ENCODE data around the gene LTBP2. TPM values are rescaled to one million over a fixed set of nuclear protein-coding genes. Genes with fewer than 3 reads are reported as not detected.

Gene LTBP2
- total RNA-seq, 1 donor from 2014 or later: 0.94 TPM

DNA sequence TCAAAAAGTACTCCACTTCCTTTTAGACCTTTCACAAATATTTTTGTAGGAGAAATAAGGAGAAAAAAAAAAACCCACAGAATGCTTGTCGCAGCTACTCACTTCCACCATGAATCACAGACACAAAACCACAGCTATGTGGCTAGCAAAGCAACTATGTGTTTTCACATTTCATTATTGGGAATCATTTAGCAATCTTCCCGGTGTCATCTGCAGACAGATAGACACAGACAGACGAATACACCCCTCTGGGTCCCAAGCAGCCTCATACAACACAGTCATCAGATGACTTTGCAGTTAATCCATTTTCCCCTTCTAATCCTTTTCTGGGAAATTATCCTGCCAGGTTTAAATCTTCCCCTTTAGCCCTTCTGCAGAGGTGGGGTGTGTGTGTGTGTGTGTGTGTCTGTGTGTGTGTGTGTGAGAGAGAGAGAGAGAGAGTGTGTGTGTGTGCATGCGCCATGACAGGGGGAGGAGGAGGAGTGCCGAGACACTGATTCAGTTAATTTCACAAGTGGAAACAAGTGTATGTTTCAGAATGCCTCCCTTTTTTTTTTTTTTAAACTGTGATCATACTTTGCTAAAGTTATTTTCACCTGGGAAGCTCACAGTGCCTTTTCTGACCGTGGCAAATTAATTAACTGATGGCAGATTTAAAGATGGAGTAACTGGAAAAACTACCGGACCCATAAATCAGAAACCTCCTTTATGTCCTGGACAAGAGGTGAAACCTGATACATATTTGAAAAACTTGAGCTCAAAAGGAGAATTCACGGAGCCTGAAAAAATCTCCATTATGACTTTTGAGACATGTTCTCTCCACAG, 39.9 kb downstream of the LTBP2 start:
- DNase-seq: no peak

GRCh38 chr14:74571441-74571841, 40.6 kb downstream of the LTBP2 start:
- no peak for DNase-seq

DNA sequence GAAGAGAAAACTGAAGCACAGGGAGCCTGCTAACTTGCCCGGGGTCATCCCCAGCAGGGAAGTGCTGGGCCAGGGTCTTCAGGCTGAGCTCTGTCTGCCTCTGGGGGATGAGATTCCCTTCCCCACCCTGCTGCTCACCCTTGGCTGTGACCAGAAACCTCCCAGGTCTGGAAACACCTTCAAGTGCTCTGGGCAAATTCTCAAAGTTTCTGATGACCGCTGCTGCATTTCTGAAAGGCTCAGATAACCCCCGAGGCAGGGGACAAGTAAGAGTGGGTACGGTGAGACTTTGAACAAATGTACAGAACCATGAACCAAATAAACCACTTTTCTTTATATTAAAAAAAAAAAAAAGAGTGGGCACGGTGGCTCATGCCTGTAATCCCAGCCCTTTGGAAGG, 41.3 kb downstream of the LTBP2 start:
- no peak for DNase-seq

DNA sequence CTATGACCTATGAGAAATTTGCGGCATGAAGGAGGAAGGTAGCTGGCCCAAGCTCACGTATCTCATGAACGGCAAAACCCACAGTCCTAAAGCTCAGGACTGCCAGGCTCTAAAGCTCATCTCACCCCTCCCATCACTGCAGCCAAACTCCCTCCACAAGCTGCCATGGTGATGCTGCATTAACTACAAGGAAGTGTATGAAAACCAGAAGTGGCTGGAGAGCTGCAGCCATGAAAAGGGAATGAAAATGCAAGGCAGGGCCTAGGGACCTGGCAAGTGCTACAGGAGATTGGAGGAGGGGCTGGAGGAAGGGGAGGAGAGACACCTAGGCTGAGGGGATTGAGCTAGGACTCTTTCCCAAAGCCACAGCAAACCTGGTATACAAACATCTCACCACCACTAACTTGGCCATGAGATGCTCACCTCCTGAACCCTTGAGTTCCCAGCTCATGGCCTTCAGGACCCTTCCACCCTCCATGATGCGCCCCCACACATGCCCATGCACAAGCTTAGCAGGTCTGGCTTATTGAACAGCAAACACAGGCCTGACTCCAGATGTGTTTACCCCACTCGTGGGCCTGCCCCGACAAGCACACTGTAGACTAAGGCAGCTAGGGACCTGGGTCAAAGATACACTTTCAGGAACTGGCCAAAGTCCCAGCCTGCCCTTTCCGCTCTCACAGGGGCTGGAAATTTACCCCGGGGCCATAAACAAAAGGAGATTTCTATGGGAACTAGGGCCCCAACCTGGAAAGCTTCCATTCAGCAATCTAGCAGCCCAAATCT, 42.0 kb downstream of the LTBP2 start:
- no peak for DNase-seq

DNA sequence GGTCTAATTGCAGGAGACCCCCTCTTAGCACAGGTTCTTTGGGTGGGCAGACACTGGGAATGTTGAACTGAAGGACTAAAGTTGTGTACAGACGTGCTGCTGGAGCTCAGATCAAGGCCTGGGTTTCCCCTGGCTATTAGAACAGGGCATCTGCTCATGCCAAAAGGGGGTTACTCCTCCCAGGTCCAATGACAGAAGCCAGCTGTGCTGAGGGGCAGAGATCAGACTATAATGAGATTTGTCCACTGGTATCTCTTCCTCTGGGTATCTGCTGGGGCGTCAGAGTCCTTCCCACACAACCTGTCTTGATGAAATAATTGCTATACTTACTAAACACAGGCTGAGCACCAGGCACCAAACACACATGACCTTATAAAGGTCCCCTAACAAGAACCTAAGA, 42.6 kb downstream of the LTBP2 start:
- no peak for DNase-seq

DNA sequence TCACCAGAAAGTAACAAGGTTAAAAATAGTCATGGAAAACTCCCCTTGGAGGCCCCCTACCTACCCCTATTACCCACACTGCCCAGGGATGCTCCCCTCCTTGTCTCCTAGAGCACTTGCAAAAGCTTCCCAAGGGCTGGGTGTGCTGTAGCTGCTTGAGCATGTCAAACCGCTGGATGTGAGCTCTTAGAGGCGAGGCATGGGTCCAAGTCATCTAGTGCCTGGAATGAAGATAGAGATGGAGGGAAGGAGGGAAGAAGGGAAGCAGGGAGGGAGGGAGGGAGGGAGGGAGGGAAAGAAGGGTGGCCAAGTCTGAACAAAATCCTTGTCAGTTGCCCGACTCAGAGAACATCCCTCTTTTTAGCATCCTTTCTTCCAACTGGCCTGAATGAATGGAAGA, 43.1 kb downstream of the LTBP2 start:
- no peak for DNase-seq

GRCh38 chr14:74568380-74568649, 43.7 kb downstream of the LTBP2 start:
- no peak for DNase-seq

- no peak for DNase-seq
These were observed 44.2 kb downstream of the LTBP2 start for GRCh38 chr14:74567646-74568379.

DNA sequence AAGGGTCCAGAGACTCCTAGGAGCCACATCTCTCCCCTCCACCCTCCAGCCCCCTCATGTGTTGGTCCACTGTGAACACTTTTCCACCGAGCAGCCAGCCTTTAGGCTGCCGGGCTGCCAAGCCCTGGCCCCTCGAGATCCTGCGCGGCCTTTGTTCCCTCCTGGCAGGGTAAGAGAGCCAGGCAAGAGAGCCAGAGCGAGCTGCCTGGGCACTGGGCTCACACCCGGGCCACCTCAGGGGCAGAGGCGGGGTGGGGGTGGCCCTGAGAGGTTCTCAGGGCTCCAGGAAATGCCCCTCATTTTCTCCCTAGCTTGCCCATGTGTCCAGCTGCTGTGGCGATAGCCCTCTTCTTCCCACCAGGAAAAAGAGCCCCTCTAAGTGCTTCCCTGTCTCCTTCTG, 44.8 kb downstream of the LTBP2 start:
- DNase-seq: no peak

DNA sequence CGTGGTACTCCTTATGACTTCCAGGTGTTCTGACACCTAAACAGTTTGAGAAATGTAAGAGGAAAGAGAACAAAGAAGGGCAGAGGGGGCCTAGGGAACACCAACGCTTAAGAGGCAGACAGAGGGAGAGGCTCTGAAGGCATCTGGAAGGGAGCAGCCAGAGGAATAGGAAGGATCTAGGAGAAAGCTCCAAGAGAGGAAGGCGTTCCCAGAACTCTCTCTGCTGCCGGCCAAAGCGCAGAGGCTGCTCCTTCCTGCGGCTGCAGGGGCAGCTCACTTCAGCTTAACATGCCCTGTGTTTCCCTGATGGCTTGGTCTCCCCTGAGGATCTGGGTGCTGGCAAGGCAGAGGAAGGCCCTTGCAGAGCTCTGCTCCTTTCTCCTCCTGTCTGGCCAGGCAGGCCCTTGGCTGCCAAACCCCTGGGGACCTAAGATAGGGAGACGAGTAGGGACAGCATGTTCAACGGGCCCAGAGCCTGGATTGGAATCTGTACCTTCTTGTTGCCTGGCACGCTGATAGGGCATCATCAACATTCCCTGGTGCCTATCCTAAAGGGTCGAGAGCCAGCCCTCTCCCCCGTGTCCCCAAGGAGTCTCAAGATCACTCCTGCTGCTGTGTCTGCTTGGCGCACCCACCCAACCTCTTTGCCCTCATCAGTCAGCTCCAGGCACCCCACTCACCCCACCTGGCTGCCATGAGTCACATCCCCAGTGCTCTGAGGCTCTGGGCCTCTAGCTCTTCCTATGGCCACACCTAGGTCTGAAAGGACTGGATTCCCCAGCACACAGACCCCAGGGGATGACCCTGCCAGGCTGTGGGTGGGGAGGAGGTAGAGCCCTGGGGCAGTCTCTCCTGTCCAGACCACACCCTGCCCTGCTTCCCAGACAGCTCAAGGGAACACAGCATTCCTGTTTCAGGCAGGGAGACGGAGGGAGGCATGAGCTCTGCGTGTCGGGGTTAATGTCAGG, 45.6 kb downstream of the LTBP2 start:
- DNase-seq: no peak

DNA sequence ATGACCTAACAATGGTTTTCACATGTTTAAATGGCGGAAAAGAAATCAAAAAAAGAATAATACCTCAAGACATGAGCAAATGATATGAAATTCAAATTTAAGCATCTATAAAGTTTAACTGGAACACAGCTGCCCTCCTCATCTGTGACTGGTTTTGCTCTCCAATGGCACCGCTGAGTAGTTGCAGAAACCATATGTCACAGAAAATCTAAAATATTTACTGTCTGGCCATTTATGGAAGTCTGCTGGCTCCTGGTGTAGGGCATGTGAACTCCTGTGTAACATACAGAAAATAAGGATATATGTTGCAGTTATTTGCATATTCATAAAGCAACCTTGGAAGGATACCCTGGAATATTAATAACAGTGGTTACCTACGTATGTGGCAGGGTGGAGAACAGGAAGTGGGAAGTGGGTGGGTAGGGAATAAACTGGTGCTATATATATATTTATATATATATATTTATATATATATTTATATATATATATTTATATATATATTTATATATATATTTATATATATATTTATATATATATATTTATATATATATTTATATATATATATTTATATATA, 48.4 kb downstream of the LTBP2 start:
- no peak for DNase-seq

DNA sequence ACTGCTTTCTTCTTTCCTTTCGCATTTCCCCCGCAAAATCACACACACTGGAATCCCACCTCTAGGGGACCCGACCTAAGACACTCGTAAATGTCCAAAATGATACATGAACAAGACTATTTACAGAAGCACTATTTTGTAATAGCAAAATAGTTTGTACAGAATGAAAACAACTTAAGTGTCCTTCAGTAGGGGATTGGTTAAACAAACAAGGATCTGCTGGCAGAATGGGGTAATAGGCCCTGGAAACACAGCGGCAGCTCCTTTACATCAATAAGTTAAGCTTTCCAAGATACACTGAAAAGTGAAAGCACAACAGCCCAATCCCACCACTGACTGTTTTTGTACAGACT, 48.8 kb downstream of the LTBP2 start:
- DNase-seq: no peak

DNA sequence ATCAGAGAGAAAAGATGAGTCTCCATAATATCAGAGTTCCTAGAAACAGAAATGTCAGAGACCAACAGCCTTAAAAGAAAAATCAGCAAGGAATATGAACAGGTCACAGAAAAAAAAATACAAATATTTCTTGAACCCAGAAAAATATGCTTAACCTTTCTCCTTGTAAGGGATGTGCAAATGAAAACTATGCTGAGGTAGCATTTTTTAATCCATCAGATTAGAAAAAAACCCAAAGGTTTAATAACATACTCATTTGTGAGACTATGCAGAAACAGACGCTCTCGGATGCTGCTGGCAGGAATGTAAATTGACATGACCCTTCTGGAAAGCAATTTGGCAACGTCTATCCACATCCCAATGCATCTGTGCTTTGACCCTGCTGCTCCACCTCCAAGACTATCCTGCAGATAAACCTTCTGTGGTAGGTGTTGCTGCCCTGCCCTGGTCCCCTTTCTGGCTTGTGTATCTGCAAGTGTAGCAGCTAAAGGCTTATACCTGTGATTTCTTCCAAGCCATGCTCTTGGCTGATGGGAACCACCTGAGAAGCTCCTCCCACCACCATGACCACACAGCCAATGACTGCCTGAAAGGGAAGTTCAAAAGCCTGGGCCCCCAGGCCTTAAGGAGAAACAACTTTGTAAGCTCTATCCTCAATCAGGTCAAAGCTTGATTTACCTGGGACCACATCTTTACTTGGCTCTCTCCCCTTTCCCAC, 49.4 kb downstream of the LTBP2 start:
- DNase-seq: no peak

DNA sequence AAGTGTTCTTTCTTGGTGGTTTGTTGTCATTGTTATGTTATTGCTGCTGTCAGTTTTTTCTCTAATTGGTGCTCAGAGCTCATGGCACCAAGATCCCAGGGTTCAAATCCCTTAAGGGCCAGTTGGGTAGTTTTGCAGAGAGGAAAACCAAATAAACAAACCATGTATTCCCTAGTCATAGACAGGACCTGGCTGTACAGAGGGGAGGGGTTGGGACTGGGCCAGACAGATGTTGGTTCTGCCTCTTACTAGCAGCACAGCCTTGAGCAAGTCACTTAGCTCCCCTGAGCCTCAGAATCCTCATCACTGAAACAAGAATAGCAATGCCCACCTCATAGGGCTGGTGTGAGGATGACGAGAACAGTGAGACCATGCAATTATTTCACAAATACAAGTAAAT, 53.4 kb downstream of the LTBP2 start:
- DNase-seq: no peak

GRCh38 chr14:74557691-74558090, 54.3 kb downstream of the LTBP2 start:
- DNase-seq: no peak

GRCh38 chr14:74555476-74556050, 56.5 kb downstream of the LTBP2 start:
- DNase-seq: no peak

DNA sequence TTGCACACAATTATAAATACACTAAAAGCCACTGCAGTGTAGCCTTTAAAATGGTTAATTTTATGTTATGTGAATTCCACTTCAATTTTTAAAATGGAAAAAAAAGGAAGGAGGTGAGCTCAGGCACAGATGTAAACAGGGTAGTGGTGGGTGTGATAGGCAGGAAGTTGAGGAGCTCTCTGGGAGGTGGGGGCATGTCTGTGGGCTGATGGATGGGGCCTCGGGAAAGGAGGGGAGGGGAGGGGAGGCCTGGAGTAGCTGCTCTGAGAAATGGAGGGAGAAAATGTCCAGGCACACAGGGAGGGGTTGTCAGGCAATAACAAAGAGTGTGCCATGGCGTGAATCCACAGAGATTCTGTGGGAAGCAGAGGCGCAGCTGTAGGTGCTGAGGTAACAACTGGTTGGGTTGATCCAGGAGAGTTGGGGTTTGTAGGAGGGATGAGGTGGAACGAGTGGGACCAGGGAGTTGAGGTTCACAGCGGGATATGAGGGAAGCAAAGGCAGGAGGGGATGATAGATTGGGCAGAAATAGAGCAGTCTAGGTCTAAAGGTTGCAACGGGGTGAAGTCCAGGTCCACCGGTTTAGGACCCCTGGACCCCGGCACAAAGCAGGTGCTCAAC, 57.2 kb downstream of the LTBP2 start:
- DNase-seq: no peak

DNA sequence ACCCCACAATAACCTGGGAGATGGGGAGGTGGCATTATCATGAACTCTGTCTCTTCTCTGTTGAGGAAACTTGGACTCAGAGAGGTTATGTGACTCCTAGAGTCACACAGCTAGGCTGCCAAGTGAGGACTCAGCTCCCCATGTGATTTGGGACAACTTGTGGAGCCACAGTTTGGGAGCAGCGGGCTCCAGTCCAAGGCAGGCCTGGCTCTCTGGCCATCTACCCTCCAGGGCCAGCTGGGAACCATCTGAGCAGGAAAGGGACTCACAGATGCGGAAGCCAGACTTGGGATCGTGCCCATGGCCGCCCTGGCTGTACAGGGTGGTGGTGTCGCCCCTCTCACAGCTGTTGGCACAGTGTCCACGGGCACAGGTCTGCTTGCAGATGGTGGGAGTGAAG, 59.4 kb downstream of the LTBP2 start:
- DNase-seq: no peak

GRCh38 chr14:74551431-74552371, 60.3 kb downstream of the LTBP2 start:
- DNase-seq: peak; percentile 13

All from occipital lobe (tissue), 2 donors.